Right lobe of liver (tissue), 4 donors: ENCODE results near the gene ZNF680.

Source experiments
- CTCF ChIP-seq, 4 donors: fragments of 200-600 bp in 3 of 4; fragments of 450-650 bp in 1 of 4; IDR thresholded peaks; one replicate each; pipeline versions ENCODE4 v1.5.1 to v1.8.0; 2016 to 2022; ENCODE audit warnings: antibody characterized with exemption in 4 of 4, mild to moderate bottlenecking in 2 of 4
- POLR2A ChIP-seq: fragments of 450-650 bp; IDR thresholded peaks from one replicate; pipeline ENCODE4 v1.6.1; 2017; ENCODE audit warnings: antibody characterized with exemption, mild to moderate bottlenecking
- donor health status: DM: no; HTN: no; CAD: no.
- donor health status: DM: no; HTN: no; CAD: no.
- donor health status: DM: no; HTN: yes; CAD: no.

- TF ChIP-seq CTCF (IDR thresholded peaks at IDR 0.05) (no peak), POLR2A (no peak)
Observed at GRCh38 chr7:64515781-64516180, 47.1 kb downstream of the ZNF680 start.
